Mesodermal cell (in vitro differentiated cells): ENCODE results near the gene SMG6.
"Not testable (repeated sequence)": the region's sequence is repeated elsewhere in the genome, so short reads cannot be mapped to it uniquely, and the experiment has no call there.

ENCODE experiments used
- H3K27ac ChIP-seq: 2 replicates; pipeline ENCODE4 v1.7.0; 2013; ENCODE audit warnings: mild to moderate bottlenecking, low read depth, low read length, moderate library complexity; ENCODE audit not compliant: severe bottlenecking
- H3K36me3 ChIP-seq: 2 replicates; pipeline ENCODE4 v1.7.1; 2013; ENCODE audit warnings: mild to moderate bottlenecking, low read length, moderate library complexity; ENCODE audit not compliant: control insufficient read depth, insufficient read depth
- H3K4me1 ChIP-seq: one replicate; pipeline ENCODE4 v1.7.1; 2013; ENCODE audit warnings: mild to moderate bottlenecking, low read length; ENCODE audit not compliant: insufficient read depth, control insufficient read depth, poor library complexity, severe bottlenecking
- H3K4me3 ChIP-seq: 2 replicates; pipeline ENCODE4 v1.7.0; 2013; ENCODE audit warnings: low read length, control low read depth, mild to moderate bottlenecking; ENCODE audit not compliant: insufficient read depth, poor library complexity, severe bottlenecking; ENCODE audit errors: extremely low read depth
- H3K9me3 ChIP-seq: 2 replicates; pipeline ENCODE4 v1.7.1; 2013; ENCODE audit warnings: mild to moderate bottlenecking, low read length, moderate library complexity; ENCODE audit not compliant: control insufficient read depth
- WGBS, 2 experiments: methylation state at CpG; one replicate each; pipeline ENCODE4 v1.1.5; 2013; ENCODE audit warnings: missing lambda C conversion rate in 2 of 2; ENCODE audit not compliant: insufficient coverage in 2 of 2; 5-methylcytosine and 5-hydroxymethylcytosine counted together

Gene SMG6

GRCh38 chr17:2263183-2264066, 40.2 kb downstream of the SMG6 start:
- Histone ChIP-seq H3K9me3 (no peaks in the 10 kb centered on the region), H3K4me3 (no peak overlapping the region), H3K4me1 (no peaks in the 10 kb centered on the region), H3K27ac (no peak overlapping the region), H3K36me3 (peaks cover 54% of the 10 kb centered on the region)
- WGBS, 2 experiments: 100% methylated on average over 1 of the region's 8 CpGs; no CpG with 5 or more reads in 1 of the 2 experiments

- no peak overlapping the region for H3K27ac ChIP-seq
- no peak overlapping the region for H3K4me3 ChIP-seq
- WGBS, 2 experiments: 75 to 92% methylated on average over 1 of the region's 2 CpGs
- no peaks in the 10 kb centered on the region for H3K4me1 ChIP-seq
- no peaks in the 10 kb centered on the region for H3K9me3 ChIP-seq
- H3K36me3 ChIP-seq: peaks cover 51% of the 10 kb centered on the region
Measured at GRCh38 chr17:2262135-2262587, 41.4 kb downstream of the SMG6 start.

GRCh38 chr17:2259769-2260536, 43.6 kb downstream of the SMG6 start:
- H3K36me3 ChIP-seq: peaks cover 50% of the 10 kb centered on the region
- no peaks in the 10 kb centered on the region for H3K9me3 ChIP-seq
- H3K4me3 ChIP-seq: no peak overlapping the region
- H3K27ac ChIP-seq: no peak overlapping the region
- WGBS, 2 experiments: 94 to 100% methylated on average over 6 to 8 of the region's 8 CpGs
- H3K4me1 ChIP-seq: no peaks in the 10 kb centered on the region

GRCh38 chr17:2258830-2259229, 44.8 kb downstream of the SMG6 start:
- 93 to 100% methylated on average over 3 to 4 of the region's 8 CpGs for WGBS, 2 experiments
- not testable (repeated sequence) for H3K4me1 ChIP-seq, H3K27ac ChIP-seq, H3K4me3 ChIP-seq, H3K9me3 ChIP-seq
- peaks cover 57% of the 10 kb centered on the region for H3K36me3 ChIP-seq

- Histone ChIP-seq H3K4me3 (no peak overlapping the region), H3K4me1 (no peaks in the 10 kb centered on the region), H3K36me3 (peaks cover 71% of the 10 kb centered on the region), H3K9me3 (no peaks in the 10 kb centered on the region), H3K27ac (no peak overlapping the region)
- WGBS, 2 experiments: 80 to 87% methylated on average over 1 to 4 of the region's 5 CpGs
Measured at GRCh38 chr17:2253768-2254406, 49.7 kb downstream of the SMG6 start.

- Histone ChIP-seq H3K4me1 (no peaks in the 10 kb centered on the region), H3K27ac (no peak overlapping the region)
- WGBS, 2 experiments: 98 to 100% methylated on average over 6 of the region's 10 CpGs
Measured at GRCh38 chr17:2253362-2253761, 50.2 kb downstream of the SMG6 start.

GRCh38 chr17:2251098-2251497, 52.5 kb downstream of the SMG6 start:
- no peaks in the 10 kb centered on the region for H3K9me3 ChIP-seq
- H3K4me1 ChIP-seq: no peaks in the 10 kb centered on the region
- H3K27ac ChIP-seq: no peak overlapping the region
- no peak overlapping the region for H3K4me3 ChIP-seq
- H3K36me3 ChIP-seq: peaks cover 55% of the 10 kb centered on the region
- WGBS, 2 experiments: 95 to 100% methylated on average over 1 to 3 of the region's 5 CpGs

More at GRCh38 chr17:2253362-2253761, 50.2 kb downstream of the SMG6 start:
- Histone ChIP-seq H3K36me3 (peaks cover 67% of the 10 kb centered on the region), H3K4me3 (no peak overlapping the region), H3K9me3 (no peaks in the 10 kb centered on the region)

GRCh38 chr17:2250140-2251095, 53.2 kb downstream of the SMG6 start:
- H3K4me3 ChIP-seq: no peak overlapping the region
- WGBS, 2 experiments: 97% methylated on average over 5 to 11 of the region's 12 CpGs
- H3K27ac ChIP-seq: no peak overlapping the region
- H3K36me3 ChIP-seq: peaks cover 49% of the 10 kb centered on the region
- H3K9me3 ChIP-seq: no peaks in the 10 kb centered on the region
- no peaks in the 10 kb centered on the region for H3K4me1 ChIP-seq

GRCh38 chr17:2247005-2247404, 56.6 kb downstream of the SMG6 start:
- Histone ChIP-seq H3K9me3 (no peaks in the 10 kb centered on the region), H3K4me3 (no peak overlapping the region), H3K27ac (no peak overlapping the region), H3K4me1 (no peaks in the 10 kb centered on the region), H3K36me3 (peaks cover 51% of the 10 kb centered on the region)
- 100% methylated on average over 1 of the region's 4 CpGs for WGBS, 2 experiments
